MG63 (cell line): ENCODE data around the gene USP17L5. TPM values are rescaled to one million over a fixed set of nuclear protein-coding genes. Genes with fewer than 3 reads are reported as not detected.
"Not testable (repeated sequence)": the region's sequence is repeated elsewhere in the genome, so short reads cannot be mapped to it uniquely, and the experiment has no call there.

Source experiments
- DNase-seq: peaks from one replicate; pipeline ENCODE4 v3.0.0-alpha.2; 2020
- H3K27me3 ChIP-seq: fragments of 250-450 bp; sonication (Bioruptor Pico); 2 replicates; pipeline ENCODE4 v1.5.1; 2020; ENCODE audit warnings: mild to moderate bottlenecking, moderate library complexity
- H3K36me3 ChIP-seq: fragments of 250-450 bp; sonication (Bioruptor Pico); 2 replicates; pipeline ENCODE4 v1.5.1; 2020; ENCODE audit warnings: mild to moderate bottlenecking, moderate library complexity
- H3K4me3 ChIP-seq: fragments of 250-450 bp; sonication (Bioruptor Pico); 2 replicates; pipeline ENCODE4 v1.5.1; 2020; ENCODE audit warnings: mild to moderate bottlenecking, moderate library complexity
- H3K9me3 ChIP-seq: fragments of 250-450 bp; sonication (Bioruptor Pico); 2 replicates; pipeline ENCODE4 v1.5.1; 2020; ENCODE audit warnings: mild to moderate bottlenecking, moderate library complexity
- total RNA-seq: library from RNA; depleted of rRNA; stranded (reverse); fragments of >200 nt; shearing (Covaris generic); gene quantifications from 2 replicates; pipeline ENCODE4 v1.2.3, GENCODE V29; 2014; ENCODE audit warnings: low replicate concordance; rRNA removed

Gene USP17L5, protein sequence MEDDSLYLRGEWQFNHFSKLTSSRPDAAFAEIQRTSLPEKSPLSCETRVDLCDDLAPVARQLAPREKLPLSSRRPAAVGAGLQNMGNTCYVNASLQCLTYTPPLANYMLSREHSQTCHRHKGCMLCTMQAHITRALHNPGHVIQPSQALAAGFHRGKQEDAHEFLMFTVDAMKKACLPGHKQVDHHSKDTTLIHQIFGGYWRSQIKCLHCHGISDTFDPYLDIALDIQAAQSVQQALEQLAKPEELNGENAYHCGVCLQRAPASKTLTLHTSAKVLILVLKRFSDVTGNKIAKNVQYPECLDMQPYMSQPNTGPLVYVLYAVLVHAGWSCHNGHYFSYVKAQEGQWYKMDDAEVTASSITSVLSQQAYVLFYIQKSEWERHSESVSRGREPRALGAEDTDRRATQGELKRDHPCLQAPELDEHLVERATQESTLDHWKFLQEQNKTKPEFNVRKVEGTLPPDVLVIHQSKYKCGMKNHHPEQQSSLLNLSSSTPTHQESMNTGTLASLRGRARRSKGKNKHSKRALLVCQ
- not detected in 2 replicates for total RNA-seq

DNA sequence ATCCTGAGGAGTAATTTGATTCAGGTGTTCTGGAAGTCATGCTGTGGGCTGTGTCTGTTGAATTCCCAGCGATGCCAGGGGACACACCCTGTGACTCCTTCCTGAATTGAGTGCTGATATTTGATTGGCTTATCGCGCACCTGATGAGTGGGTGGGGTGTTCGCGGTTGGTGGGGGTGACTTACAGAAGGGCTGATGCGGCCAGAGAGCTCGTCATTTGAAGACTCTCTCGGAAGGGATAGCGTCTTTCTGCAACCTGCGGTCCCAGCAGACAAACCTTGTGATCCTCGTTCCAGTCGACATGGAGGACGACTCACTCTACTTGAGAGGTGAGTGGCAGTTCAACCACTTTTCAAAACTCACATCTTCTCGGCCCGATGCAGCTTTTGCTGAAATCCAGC lies at the start of gene USP17L5:
TSS of gene USP17L5 (plus strand) at position 301 of the 400 bp plus-strand sequence. CDS start at position 301, 0 bp downstream.
- DNase-seq, H3K9me3 ChIP-seq, H3K4me3 ChIP-seq, H3K27me3 ChIP-seq, H3K36me3 ChIP-seq: not testable (repeated sequence)

DNA sequence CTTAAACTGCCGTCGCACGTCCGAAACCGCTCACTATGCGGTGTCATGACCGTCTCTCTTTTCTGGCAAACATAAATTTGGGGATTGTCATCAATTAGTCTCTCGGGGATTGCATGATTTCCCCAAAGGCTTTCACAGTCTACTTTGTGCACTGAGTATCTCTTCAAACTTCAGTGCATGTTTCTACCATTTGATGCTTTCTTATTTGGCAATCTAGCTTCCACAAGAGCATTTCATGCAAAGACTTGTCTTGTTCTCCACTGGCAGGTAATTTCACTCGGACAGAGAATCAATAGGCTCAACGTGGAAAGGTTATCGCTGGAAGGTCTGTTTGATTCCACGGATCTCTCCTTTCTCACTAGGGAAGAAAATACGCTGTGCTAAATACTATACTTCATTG lies 15.0 kb upstream of the USP17L5 start:
- H3K4me3 ChIP-seq, H3K9me3 ChIP-seq, H3K36me3 ChIP-seq, DNase-seq, H3K27me3 ChIP-seq: not testable (repeated sequence)

DNA sequence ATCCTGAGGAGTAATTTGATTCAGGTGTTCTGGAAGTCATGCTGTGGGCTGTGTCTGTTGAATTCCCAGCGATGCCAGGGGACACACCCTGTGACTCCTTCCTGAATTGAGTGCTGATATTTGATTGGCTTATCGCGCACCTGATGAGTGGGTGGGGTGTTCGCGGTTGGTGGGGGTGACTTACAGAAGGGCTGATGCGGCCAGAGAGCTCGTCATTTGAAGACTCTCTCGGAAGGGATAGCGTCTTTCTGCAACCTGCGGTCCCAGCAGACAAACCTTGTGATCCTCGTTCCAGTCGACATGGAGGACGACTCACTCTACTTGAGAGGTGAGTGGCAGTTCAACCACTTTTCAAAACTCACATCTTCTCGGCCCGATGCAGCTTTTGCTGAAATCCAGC lies 14.3 kb upstream of the USP17L5 start, which contains the start of gene USP17L24:
TSS of gene USP17L24 (plus strand) at position 301 of the 400 bp plus-strand sequence. CDS start at position 301, 0 bp downstream.
- not testable (repeated sequence) for H3K27me3 ChIP-seq, H3K36me3 ChIP-seq, H3K4me3 ChIP-seq, H3K9me3 ChIP-seq, DNase-seq

DNA sequence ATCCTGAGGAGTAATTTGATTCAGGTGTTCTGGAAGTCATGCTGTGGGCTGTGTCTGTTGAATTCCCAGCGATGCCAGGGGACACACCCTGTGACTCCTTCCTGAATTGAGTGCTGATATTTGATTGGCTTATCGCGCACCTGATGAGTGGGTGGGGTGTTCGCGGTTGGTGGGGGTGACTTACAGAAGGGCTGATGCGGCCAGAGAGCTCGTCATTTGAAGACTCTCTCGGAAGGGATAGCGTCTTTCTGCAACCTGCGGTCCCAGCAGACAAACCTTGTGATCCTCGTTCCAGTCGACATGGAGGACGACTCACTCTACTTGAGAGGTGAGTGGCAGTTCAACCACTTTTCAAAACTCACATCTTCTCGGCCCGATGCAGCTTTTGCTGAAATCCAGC lies 9.6 kb upstream of the USP17L5 start, which contains the start of gene USP17L25:
TSS of gene USP17L25 (plus strand) at position 301 of the 400 bp plus-strand sequence. CDS start at position 301, 0 bp downstream.
- H3K27me3 ChIP-seq, H3K36me3 ChIP-seq, H3K9me3 ChIP-seq, H3K4me3 ChIP-seq, DNase-seq: not testable (repeated sequence)

DNA sequence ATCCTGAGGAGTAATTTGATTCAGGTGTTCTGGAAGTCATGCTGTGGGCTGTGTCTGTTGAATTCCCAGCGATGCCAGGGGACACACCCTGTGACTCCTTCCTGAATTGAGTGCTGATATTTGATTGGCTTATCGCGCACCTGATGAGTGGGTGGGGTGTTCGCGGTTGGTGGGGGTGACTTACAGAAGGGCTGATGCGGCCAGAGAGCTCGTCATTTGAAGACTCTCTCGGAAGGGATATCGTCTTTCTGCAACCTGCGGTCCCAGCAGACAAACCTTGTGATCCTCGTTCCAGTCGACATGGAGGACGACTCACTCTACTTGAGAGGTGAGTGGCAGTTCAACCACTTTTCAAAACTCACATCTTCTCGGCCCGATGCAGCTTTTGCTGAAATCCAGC lies 4.8 kb upstream of the USP17L5 start, which contains the start of gene USP17L26:
TSS of gene USP17L26 (plus strand) at position 301 of the 400 bp plus-strand sequence. CDS start at position 301, 0 bp downstream.
- not testable (repeated sequence) for H3K9me3 ChIP-seq, H3K4me3 ChIP-seq, H3K36me3 ChIP-seq, DNase-seq, H3K27me3 ChIP-seq

DNA sequence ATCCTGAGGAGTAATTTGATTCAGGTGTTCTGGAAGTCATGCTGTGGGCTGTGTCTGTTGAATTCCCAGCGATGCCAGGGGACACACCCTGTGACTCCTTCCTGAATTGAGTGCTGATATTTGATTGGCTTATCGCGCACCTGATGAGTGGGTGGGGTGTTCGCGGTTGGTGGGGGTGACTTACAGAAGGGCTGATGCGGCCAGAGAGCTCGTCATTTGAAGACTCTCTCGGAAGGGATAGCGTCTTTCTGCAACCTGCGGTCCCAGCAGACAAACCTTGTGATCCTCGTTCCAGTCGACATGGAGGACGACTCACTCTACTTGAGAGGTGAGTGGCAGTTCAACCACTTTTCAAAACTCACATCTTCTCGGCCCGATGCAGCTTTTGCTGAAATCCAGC lies 4.6 kb downstream of the USP17L5 start, which contains the start of gene USP17L27:
TSS of gene USP17L27 (plus strand) at position 301 of the 400 bp plus-strand sequence. CDS start at position 301, 0 bp downstream.
- not testable (repeated sequence) for H3K4me3 ChIP-seq, H3K27me3 ChIP-seq, H3K9me3 ChIP-seq, DNase-seq, H3K36me3 ChIP-seq

DNA sequence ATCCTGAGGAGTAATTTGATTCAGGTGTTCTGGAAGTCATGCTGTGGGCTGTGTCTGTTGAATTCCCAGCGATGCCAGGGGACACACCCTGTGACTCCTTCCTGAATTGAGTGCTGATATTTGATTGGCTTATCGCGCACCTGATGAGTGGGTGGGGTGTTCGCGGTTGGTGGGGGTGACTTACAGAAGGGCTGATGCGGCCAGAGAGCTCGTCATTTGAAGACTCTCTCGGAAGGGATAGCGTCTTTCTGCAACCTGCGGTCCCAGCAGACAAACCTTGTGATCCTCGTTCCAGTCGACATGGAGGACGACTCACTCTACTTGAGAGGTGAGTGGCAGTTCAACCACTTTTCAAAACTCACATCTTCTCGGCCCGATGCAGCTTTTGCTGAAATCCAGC lies 9.4 kb downstream of the USP17L5 start, which contains the start of gene USP17L28:
TSS of gene USP17L28 (plus strand) at position 301 of the 400 bp plus-strand sequence. CDS start at position 301, 0 bp downstream.
- not testable (repeated sequence) for DNase-seq

DNA sequence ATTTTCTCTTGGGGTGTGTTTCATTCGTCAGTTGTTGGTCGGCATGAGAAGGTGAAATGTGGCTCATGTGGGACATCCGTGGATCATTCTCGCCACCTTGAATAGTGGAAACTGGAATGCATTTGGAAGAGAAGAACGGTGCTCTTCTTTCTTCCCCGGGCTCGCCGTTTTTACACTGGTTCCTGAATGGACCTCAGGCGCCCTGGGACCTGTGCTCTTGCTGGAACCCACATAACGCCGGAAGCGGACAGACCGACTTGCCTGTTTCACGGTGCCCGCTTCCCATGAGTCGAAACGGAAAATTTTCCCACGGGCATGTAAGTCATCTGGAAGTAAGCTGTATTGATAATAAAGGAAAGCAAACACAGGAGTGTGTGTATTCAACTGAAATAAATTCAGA lies 11.7 kb downstream of the USP17L5 start:
- H3K9me3 ChIP-seq, H3K27me3 ChIP-seq, H3K36me3 ChIP-seq, H3K4me3 ChIP-seq, DNase-seq: not testable (repeated sequence)

More for the DNA sequence above, 9.4 kb downstream of the USP17L5 start, which contains the start of gene USP17L28:
- not testable (repeated sequence) for H3K4me3 ChIP-seq, H3K9me3 ChIP-seq, H3K27me3 ChIP-seq, H3K36me3 ChIP-seq

DNA sequence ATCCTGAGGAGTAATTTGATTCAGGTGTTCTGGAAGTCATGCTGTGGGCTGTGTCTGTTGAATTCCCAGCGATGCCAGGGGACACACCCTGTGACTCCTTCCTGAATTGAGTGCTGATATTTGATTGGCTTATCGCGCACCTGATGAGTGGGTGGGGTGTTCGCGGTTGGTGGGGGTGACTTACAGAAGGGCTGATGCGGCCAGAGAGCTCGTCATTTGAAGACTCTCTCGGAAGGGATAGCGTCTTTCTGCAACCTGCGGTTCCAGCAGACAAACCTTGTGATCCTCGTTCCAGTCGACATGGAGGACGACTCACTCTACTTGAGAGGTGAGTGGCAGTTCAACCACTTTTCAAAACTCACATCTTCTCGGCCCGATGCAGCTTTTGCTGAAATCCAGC lies 14.1 kb downstream of the USP17L5 start, which contains the start of gene USP17L29:
TSS of gene USP17L29 (plus strand) at position 301 of the 400 bp plus-strand sequence. CDS start at position 301, 0 bp downstream.
- H3K4me3 ChIP-seq, H3K36me3 ChIP-seq, DNase-seq: not testable (repeated sequence)

DNA sequence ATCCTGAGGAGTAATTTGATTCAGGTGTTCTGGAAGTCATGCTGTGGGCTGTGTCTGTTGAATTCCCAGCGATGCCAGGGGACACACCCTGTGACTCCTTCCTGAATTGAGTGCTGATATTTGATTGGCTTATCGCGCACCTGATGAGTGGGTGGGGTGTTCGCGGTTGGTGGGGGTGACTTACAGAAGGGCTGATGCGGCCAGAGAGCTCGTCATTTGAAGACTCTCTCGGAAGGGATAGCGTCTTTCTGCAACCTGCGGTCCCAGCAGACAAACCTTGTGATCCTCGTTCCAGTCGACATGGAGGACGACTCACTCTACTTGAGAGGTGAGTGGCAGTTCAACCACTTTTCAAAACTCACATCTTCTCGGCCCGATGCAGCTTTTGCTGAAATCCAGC lies 23.6 kb downstream of the USP17L5 start, which contains the start of gene USP17L30:
TSS of gene USP17L30 (plus strand) at position 301 of the 400 bp plus-strand sequence. CDS start at position 301, 0 bp downstream.
- not testable (repeated sequence) for H3K4me3 ChIP-seq, H3K9me3 ChIP-seq, DNase-seq, H3K27me3 ChIP-seq, H3K36me3 ChIP-seq

More for the DNA sequence above, 14.1 kb downstream of the USP17L5 start, which contains the start of gene USP17L29:
- H3K9me3 ChIP-seq, H3K27me3 ChIP-seq: not testable (repeated sequence)

DNA sequence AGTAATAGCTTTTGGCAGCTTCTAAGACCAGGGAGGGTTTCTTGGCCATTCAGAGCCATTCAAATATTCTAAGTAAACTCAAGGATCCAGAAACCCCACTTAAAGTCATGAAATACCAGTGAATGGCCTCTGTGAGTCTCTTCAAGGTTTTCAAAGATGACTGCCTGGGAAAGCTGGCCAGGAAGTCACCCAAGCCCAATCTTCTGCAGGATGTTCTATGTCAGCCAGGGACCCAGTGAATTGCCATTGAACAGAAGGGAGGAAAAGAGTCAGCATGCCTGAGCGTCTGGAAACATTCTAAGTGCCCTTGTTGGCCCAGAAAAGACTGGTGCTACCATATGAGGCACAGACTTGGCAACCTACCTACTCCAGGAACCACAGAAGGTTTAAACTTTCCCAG lies 40.7 kb downstream of the USP17L5 start:
- not testable (repeated sequence) for H3K4me3 ChIP-seq, H3K9me3 ChIP-seq, H3K27me3 ChIP-seq, H3K36me3 ChIP-seq, DNase-seq

DNA sequence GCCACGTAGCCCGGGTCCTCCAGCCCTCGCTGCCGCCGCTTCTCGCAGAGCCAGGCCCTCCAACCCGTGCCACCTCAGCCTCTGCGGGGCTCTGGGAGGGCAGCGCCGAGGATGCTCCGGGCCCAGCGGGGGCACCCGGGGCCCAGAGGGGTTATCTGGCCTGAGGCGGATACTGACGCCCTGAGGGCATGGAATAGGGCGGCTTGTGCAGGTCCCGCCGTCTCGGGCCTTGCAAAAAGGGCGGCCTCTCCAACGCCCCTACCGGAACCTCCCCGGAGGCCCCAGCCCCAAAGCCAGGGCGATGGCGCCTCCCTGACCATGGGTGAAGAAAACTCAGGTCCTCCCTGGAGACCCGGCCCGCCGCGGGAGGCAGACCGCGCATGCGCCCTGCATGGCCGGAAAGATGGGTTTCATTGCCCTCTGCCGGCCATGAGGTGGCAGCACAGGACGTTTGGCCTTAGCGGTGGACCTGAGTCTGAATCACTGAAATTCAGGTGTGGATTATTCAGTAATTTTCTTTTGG lies 41.9 kb downstream of the USP17L5 start:
- peak; percentile 24 for DNase-seq
- H3K36me3 ChIP-seq, H3K9me3 ChIP-seq, H3K27me3 ChIP-seq, H3K4me3 ChIP-seq: not testable (repeated sequence)

DNA sequence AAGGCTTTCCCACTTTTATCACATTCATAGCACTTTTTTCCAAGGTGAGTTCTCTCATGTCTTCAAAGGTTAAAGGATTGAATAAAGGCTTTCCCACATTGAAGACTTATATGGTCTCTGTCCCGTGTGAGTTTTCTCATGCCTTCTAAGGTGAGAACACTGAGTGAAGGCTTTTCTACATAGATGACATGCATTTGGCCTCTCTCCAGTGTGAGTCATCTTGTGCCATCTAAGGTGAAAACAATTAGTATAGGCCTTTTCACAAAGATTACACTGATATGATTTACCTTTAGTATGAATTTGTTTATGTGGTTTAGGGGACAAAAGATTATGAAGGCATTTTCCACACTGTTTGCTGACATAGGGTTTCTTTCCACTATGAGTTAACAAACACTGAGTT lies 44.9 kb downstream of the USP17L5 start:
- no peaks in the 10 kb centered on the region for H3K9me3 ChIP-seq
- DNase-seq = no peak

DNA sequence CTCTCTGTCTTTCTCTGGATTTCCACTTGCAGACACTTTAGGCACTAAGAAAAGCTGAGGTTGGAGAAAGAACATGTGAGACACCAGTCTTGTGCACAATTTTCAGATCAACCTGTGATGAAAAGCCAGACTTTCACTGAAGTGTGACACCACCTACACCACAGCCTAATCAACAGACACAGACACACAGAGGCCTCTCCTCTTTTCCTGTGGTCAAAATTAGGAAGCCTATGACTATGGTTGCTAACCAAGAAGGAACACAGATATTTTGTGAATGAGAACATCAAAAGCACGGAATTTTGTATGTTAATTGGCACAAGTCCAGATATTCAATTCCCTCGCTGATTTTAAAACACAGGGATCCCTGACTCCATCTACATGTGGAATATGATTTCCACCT lies 49.8 kb downstream of the USP17L5 start:
- H3K27me3 ChIP-seq, DNase-seq, H3K36me3 ChIP-seq, H3K4me3 ChIP-seq, H3K9me3 ChIP-seq: not testable (repeated sequence)

More for the DNA sequence above, 44.9 kb downstream of the USP17L5 start:
- Histone ChIP-seq H3K36me3 (no peaks in the 10 kb centered on the region), H3K27me3 (no peaks in the 10 kb centered on the region), H3K4me3 (no peak overlapping the region)
